GM21717 (cell line): Measurements from ENCODE around the gene IFT81.
"Not testable (repeated sequence)": the region's sequence is repeated elsewhere in the genome, so short reads cannot be mapped to it uniquely, and the experiment has no call there.

Experiments
- ATAC-seq: cut with Tn5 transposase; IDR thresholded peaks from one replicate; pipeline ENCODE4 v1.9.1; 2021; ENCODE audit warnings: mild to moderate bottlenecking, moderate library complexity; ENCODE audit not compliant: unreplicated experiment

Gene IFT81

GRCh38 chr12:110124269-110124995 lies at the start of gene IFT81:
Gene IFT81 (plus strand): TSS chr12:110124357. CDS start chr12:110127381, 3,024 bp downstream.
- ATAC-seq = peak; percentile 67

GRCh38 chr12:110075880-110076279 lies 48.3 kb upstream of the IFT81 start:
- no peak for ATAC-seq

GRCh38 chr12:110077800-110078199 lies 46.4 kb upstream of the IFT81 start:
- ATAC-seq = no peak

- ATAC-seq = peak; percentile 80
Observed at GRCh38 chr12:110079477-110080400, 44.4 kb upstream of the IFT81 start.

GRCh38 chr12:110080410-110080809 lies 43.7 kb upstream of the IFT81 start:
- no peak for ATAC-seq

GRCh38 chr12:110084314-110085015 lies 39.7 kb upstream of the IFT81 start:
- no peak for ATAC-seq

GRCh38 chr12:110088216-110088615 lies 35.9 kb upstream of the IFT81 start:
- ATAC-seq = not testable (repeated sequence)

- ATAC-seq = no peak
Observed at GRCh38 chr12:110088936-110089335, 35.2 kb upstream of the IFT81 start.

- ATAC-seq = no peak
Observed at GRCh38 chr12:110090266-110091135, 33.7 kb upstream of the IFT81 start.

GRCh38 chr12:110091136-110091711 lies 32.9 kb upstream of the IFT81 start:
- no peak for ATAC-seq

- ATAC-seq = no peak
Observed at GRCh38 chr12:110093631-110094311, 30.4 kb upstream of the IFT81 start.

GRCh38 chr12:110100315-110100970 lies 23.7 kb upstream of the IFT81 start:
- ATAC-seq = peak; percentile 82

- ATAC-seq = no peak
Observed at GRCh38 chr12:110102255-110102654, 21.9 kb upstream of the IFT81 start.

GRCh38 chr12:110104188-110105094 lies 19.7 kb upstream of the IFT81 start:
- ATAC-seq = no peak

- ATAC-seq = no peak
Observed at GRCh38 chr12:110105159-110105558, 19.0 kb upstream of the IFT81 start.

- no peak for ATAC-seq
Observed at GRCh38 chr12:110105986-110106385, 18.2 kb upstream of the IFT81 start.

GRCh38 chr12:110107369-110108281 lies 16.5 kb upstream of the IFT81 start:
- no peak for ATAC-seq
